Peyer's patch (tissue), 4 donors: ENCODE data around the gene BLOC1S2. TPM values are rescaled to one million over a fixed set of nuclear protein-coding genes. Genes with fewer than 3 reads are reported as not detected.

Source experiments
- DNase-seq, 3 donors: peaks; one replicate each; pipeline ENCODE4 v3.0.0-alpha.2; 2017 to 2019
- H3K27ac ChIP-seq, 4 donors: fragments of 200-600 bp; sonication (generic); one replicate each; pipeline ENCODE4 v1.5.1; 2016 to 2019
- H3K27me3 ChIP-seq, 2 donors: fragments of 200-600 bp; sonication (generic); one replicate each; pipeline ENCODE4 v1.5.1; 2019
- H3K36me3 ChIP-seq, 3 donors: fragments of 200-600 bp; sonication (generic); one replicate each; pipeline ENCODE4 v1.5.1; 2016 to 2019
- H3K4me1 ChIP-seq, 4 donors: fragments of 200-600 bp; sonication (generic); one replicate each; pipeline ENCODE4 v1.5.1; 2016 to 2019
- H3K4me3 ChIP-seq, 4 donors: fragments of 200-600 bp; sonication (generic); 1 replicate in 3 of 4; 2 replicates in 1 of 4; pipeline ENCODE4 v1.5.1; 2016 to 2019; ENCODE audit warnings: mild to moderate bottlenecking in 1 of 4
- H3K9me3 ChIP-seq, 4 donors: fragments of 200-600 bp; sonication (generic); one replicate each; pipeline ENCODE4 v1.5.1; 2016 to 2019; ENCODE audit warnings: mild to moderate bottlenecking in 1 of 4
- POLR2A ChIP-seq, 2 donors: fragments of 450-650 bp; IDR thresholded peaks; one replicate each; pipeline ENCODE4 v1.5.1; 2017; ENCODE audit warnings: antibody characterized with exemption in 2 of 2, mild to moderate bottlenecking in 2 of 2, moderate library complexity in 2 of 2
- total RNA-seq, 4 donors: library from RNA; depleted of rRNA; stranded (reverse); fragments of >200 nt; gene quantifications; one replicate each; pipeline ENCODE4 v1.1.0, GENCODE V29; 2016
- TF ChIP-seq, protein P1 (sequence below), 6 experiments: fragments of 450-650 bp in 4 of 6; fragments of 200-600 bp in 2 of 6; sonication (generic) in 1 of 6; IDR thresholded peaks; one replicate each; pipeline ENCODE4 v1.5.1; 2017 to 2019; ENCODE audit warnings: antibody characterized with exemption in 6 of 6, mild to moderate bottlenecking in 3 of 6, moderate library complexity in 1 of 6

BLOC1S2 gene
- total RNA-seq, 4 donors from 2014 or later, result 7.5 to 17.9 (median 14.9) TPM

DNA sequence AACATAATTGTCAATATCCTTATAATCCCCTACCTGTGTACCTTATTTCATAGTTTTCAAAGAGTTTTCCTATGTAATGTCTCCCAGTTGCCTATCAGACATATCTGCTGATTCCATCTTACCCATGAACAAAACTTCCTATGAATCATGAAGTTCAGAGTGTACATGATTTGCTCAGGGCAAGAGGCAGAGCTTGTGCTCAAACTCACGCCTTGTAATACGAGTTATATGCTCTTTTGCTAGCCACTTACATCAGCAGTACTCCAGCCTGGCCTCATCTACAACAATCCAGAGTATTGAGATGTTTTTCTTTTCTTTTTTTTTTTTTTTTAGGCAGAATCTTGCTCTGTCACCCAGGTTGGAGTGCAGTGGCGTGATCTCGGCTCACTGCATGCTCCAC is 31.7 kb upstream of the BLOC1S2 start:
- no peaks in the 10 kb centered on the region for H3K4me1 ChIP-seq
- no peak for DNase-seq

DNA sequence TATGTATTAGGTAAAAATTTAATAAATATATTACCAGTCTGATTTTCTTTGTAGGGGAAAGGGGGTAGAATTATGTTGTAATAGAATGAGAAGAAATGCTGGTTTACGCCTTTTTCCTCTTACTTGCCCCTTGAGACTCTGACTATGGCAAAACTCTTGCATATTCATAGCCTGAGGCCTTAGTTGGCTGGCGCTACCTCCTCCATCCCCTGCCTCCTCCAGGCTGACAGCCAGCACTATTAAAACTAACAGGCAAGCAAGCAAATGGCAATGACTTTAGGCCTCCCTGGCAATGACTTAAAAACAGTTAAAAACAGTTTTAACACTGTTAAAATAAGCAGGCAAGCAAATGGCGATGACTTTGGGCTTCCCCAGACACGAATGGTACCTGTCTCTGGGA is 29.1 kb upstream of the BLOC1S2 start:
- Histone ChIP-seq H3K9me3 (no peaks in the 10 kb centered on the region), H3K4me3 (no peak overlapping the region), H3K27ac (no peak overlapping the region), H3K36me3 (no peaks in the 10 kb centered on the region), H3K27me3 (no peaks in the 10 kb centered on the region), H3K4me1 (no peaks in the 10 kb centered on the region)
- TF ChIP-seq POLR2A (IDR thresholded peaks at IDR 0.05), result no peak
- TF ChIP-seq, protein P1, sequence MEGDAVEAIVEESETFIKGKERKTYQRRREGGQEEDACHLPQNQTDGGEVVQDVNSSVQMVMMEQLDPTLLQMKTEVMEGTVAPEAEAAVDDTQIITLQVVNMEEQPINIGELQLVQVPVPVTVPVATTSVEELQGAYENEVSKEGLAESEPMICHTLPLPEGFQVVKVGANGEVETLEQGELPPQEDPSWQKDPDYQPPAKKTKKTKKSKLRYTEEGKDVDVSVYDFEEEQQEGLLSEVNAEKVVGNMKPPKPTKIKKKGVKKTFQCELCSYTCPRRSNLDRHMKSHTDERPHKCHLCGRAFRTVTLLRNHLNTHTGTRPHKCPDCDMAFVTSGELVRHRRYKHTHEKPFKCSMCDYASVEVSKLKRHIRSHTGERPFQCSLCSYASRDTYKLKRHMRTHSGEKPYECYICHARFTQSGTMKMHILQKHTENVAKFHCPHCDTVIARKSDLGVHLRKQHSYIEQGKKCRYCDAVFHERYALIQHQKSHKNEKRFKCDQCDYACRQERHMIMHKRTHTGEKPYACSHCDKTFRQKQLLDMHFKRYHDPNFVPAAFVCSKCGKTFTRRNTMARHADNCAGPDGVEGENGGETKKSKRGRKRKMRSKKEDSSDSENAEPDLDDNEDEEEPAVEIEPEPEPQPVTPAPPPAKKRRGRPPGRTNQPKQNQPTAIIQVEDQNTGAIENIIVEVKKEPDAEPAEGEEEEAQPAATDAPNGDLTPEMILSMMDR (IDR thresholded peaks at IDR 0.05), result no peak
- no peak for DNase-seq

More for the DNA sequence above, 31.7 kb upstream of the BLOC1S2 start:
- Histone ChIP-seq H3K27me3 (no peaks in the 10 kb centered on the region), H3K9me3 (no peaks in the 10 kb centered on the region), H3K27ac (no peak overlapping the region), H3K36me3 (no peaks in the 10 kb centered on the region), H3K4me3 (no peak overlapping the region)
- no peak for TF ChIP-seq POLR2A (IDR thresholded peaks at IDR 0.05)
- TF ChIP-seq, protein P1 (IDR thresholded peaks at IDR 0.05), result no peak

DNA sequence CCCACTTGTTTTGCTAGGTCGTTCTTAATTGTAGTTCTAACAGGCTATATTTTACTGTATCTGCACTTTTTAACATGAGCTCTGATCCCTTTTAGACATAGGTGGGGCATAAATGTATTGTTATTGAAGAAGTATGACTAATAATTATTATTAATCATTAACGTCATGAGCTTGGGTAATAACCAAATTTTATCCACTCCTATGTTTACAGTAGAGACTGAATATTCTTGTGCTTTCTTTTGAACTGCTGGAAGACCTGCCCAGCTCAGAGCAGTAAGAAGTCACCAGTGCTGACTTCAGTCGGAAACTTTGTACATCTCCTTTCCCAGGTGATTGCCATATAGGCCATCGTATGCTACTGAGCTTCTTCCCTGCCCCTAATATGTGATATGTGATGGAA is 24.8 kb upstream of the BLOC1S2 start:
- H3K27ac ChIP-seq, result no peak overlapping the region
- no peak overlapping the region for H3K4me3 ChIP-seq
- H3K4me1 ChIP-seq, result no peaks in the 10 kb centered on the region
- H3K9me3 ChIP-seq, result no peaks in the 10 kb centered on the region
- TF ChIP-seq POLR2A (IDR thresholded peaks at IDR 0.05), result no peak
- TF ChIP-seq, protein P1 (IDR thresholded peaks at IDR 0.05), result no peak
- DNase-seq, result no peak
- H3K27me3 ChIP-seq, result no peaks in the 10 kb centered on the region
- no peaks in the 10 kb centered on the region for H3K36me3 ChIP-seq

DNA sequence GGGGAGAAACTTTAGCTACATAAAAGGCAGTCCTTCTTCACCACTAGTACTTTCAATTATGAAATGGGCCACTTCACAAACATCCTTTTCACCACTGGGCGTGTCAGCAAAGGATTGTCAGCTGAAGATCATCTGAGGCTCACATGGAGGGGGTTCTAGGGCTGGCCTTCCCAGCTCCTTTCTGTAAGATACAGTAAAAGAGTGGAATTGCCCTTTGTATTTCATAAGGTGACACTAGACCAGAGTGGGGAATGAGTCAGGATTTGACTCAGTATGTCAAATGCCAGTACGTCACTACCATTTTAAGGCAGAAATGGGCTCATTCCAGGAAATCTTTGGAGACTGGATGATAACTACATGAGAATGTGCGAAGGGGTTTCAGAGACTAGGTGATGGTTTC is 21.2 kb upstream of the BLOC1S2 start:
- Histone ChIP-seq H3K27ac (no peak overlapping the region), H3K27me3 (no peaks in the 10 kb centered on the region), H3K36me3 (no peaks in the 10 kb centered on the region), H3K9me3 (no peaks in the 10 kb centered on the region), H3K4me1 (no peaks in the 10 kb centered on the region), H3K4me3 (no peak overlapping the region)
- no peak for DNase-seq
- TF ChIP-seq, protein P1 (IDR thresholded peaks at IDR 0.05), result no peak
- no peak for TF ChIP-seq POLR2A (IDR thresholded peaks at IDR 0.05)

DNA sequence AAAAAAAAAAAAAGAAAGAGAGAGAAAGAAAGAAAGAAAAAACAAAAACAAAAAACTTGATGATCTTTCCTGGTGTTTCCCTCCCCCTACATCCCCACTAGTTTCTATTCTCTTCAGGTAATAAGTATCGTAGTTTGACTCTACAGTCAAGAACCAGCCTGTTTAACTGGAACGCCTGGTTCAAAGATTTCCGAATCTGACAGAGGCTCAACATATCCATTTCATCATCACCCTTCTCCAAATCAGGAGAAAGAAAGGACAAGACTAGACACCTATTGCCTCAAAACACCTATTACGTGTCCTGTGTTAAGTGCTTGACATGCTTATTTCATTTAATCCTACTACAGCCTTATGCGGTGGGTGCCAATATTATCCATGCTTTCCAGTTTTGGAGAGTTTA is 20.4 kb upstream of the BLOC1S2 start:
- TF ChIP-seq, protein P1 (IDR thresholded peaks at IDR 0.05), result no peak
- no peak for TF ChIP-seq POLR2A (IDR thresholded peaks at IDR 0.05)
- Histone ChIP-seq H3K36me3 (no peaks in the 10 kb centered on the region), H3K4me3 (no peak overlapping the region), H3K9me3 (no peaks in the 10 kb centered on the region), H3K27ac (no peak overlapping the region), H3K4me1 (no peaks in the 10 kb centered on the region), H3K27me3 (no peaks in the 10 kb centered on the region)
- no peak for DNase-seq

DNA sequence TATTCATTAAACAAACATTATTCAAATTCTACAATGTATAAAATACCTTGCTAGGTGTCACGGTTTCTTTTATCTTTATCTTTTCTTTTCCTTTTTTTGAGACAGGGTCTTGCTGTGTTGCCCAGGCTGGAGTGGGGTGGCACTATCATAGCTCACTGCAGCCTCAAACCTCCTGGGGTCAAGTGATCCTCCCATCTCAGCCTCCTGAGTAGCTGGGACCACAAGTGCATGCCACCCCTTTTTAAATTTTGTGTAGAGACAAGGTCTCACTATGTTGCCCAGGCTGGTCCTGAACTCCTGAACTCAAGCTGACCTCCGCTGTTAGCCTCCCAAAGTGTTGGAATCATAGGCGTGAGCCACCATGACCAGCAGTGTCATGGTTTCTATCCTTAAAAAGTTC is 17.9 kb upstream of the BLOC1S2 start:
- no peak overlapping the region for H3K27ac ChIP-seq
- DNase-seq, result no peak
- no peak for TF ChIP-seq POLR2A (IDR thresholded peaks at IDR 0.05)
- TF ChIP-seq, protein P1 (IDR thresholded peaks at IDR 0.05), result no peak
- H3K9me3 ChIP-seq, result no peaks in the 10 kb centered on the region
- no peaks in the 10 kb centered on the region for H3K36me3 ChIP-seq
- H3K27me3 ChIP-seq, result no peaks in the 10 kb centered on the region
- no peak overlapping the region for H3K4me3 ChIP-seq
- H3K4me1 ChIP-seq, result no peaks in the 10 kb centered on the region
